Loucy (cell line): ENCODE data around the gene TCP10L.

ENCODE experiments used
- CTCF ChIP-seq: fragments of 200-600 bp; sonication (generic); conservative IDR thresholded peaks from 2 replicates; pipeline ENCODE4 v1.5.1; 2014; ENCODE audit warnings: mild to moderate bottlenecking, antibody characterized with exemption, low read length
- EZH2phosphoT487 ChIP-seq: fragments of 200-600 bp; IDR thresholded peaks from 2 replicates; pipeline ENCODE4 v1.6.1; 2018; ENCODE audit warnings: antibody characterized with exemption, mild to moderate bottlenecking, moderate library complexity, borderline replicate concordance

GRCh38 chr21:32533053-32533452, 52.3 kb downstream of the TCP10L start:
- TF ChIP-seq CTCF, result no peak
- no peak for TF ChIP-seq EZH2phosphoT487
